HG02678 (cell line): ENCODE data around the gene FXR2.

Experiments
- ATAC-seq: cut with Tn5 transposase; IDR thresholded peaks from one replicate; pipeline ENCODE4 v1.9.1; 2021; ENCODE audit warnings: mild to moderate bottlenecking, moderate library complexity; ENCODE audit not compliant: unreplicated experiment

Gene FXR2

DNA sequence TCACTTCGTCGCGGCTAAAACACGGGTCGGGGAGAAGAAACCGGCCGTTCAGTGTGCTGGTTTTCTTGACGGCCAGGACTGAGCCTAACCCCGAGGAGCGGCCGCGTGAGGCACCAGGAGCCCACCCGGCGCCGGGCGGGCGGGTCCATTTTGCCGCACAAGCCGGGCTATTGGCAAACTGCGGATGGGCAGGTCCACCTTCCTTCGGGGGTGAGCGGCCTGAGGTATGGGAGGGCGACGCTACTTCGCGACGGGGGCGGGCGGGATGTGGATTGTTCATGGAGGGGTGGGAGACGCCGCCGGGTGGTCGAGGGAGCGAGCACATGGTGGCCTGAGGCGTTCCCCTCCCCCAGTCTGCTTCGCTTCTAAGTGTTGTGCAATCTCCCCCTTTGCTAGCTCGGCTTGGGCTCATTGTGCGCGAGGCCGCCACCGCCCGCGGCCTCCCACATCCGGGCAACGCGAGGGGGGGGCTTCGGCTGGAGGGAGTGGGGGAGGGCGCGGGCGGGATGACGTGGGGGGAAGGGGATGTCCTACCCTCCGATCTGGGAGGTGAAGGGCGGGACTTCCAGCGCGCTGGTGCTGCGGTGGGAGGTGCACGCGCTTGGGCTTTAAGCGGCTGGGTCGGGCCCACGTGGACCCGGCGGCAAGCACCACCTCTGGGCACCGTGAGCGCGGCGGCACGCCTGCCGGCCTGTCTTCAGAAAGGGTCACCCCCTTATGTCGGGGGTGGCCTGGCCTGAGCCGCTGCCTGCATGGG, 41.2 kb downstream of the FXR2 start:
- ATAC-seq: no peak

GRCh38 chr17:7572588-7573323, 41.9 kb downstream of the FXR2 start:
- peak; percentile 87 for ATAC-seq

DNA sequence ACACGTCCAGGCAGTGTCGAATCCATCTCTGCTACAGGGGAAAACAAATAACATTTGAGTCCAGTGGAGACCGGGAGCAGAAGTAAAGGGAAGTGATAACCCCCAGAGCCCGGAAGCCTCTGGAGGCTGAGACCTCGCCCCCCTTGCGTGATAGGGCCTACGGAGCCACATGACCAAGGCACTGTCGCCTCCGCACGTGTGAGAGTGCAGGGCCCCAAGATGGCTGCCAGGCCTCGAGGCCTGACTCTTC, 42.4 kb downstream of the FXR2 start:
- ATAC-seq: no peak

DNA sequence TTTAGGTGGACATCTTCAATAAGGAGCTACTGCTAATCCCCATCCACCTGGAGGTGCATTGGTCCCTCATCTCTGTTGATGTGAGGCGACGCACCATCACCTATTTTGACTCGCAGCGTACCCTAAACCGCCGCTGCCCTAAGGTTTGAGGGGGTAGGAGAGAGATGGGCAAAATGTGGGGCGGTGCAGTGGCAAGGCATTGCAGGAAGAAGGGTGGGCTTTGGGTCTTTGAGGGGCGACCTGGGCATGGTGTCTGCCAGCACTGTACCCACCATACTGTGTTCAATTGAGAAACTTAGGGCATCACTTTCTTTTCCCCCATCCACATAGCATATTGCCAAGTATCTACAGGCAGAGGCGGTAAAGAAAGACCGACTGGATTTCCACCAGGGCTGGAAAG, 44.3 kb downstream of the FXR2 start:
- no peak for ATAC-seq

- no peak for ATAC-seq
Measured at GRCh38 chr17:7569571-7569970, 45.1 kb downstream of the FXR2 start.

GRCh38 chr17:7563115-7563869, 51.4 kb downstream of the FXR2 start:
- no peak for ATAC-seq

GRCh38 chr17:7562208-7562605, 52.5 kb downstream of the FXR2 start:
- peak; percentile 9 for ATAC-seq

DNA sequence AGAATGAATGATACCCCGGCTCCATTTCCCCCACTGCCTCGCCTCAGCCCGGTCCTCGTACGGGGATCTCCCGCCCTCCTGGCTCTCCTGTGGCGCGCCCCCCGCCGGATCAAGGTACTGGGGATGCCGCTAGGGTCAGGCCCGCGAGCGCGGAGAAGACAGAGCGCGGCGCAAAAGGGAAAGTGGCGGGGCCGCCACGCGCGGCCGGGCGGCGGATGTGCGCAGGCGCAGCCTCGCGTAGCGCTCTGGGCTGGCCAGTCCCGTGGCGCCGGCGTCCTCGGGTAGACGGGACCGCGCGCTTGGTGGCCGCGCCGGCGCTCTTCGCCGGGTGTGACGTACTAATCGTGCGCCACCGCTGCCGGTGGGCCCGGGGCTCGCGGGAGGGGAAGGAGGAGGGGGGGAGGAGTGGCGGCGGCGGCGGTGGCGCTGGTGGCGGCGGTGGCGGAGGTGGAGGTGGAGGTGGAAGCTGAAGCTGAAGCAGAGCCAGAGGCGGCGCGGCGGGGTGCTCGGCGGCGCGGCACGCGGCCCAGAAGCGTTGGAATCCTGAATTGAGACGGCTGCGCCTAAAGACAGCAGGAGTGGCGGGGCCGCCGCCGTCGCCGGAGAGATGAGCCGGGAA, 53.0 kb downstream of the FXR2 start, which contains the start of gene SENP3:
Gene SENP3 (plus strand): TSS at position 331 of the 619 bp plus-strand sequence. CDS start 1,158 bp downstream, outside the sequence.
- ATAC-seq: peak; percentile 63

DNA sequence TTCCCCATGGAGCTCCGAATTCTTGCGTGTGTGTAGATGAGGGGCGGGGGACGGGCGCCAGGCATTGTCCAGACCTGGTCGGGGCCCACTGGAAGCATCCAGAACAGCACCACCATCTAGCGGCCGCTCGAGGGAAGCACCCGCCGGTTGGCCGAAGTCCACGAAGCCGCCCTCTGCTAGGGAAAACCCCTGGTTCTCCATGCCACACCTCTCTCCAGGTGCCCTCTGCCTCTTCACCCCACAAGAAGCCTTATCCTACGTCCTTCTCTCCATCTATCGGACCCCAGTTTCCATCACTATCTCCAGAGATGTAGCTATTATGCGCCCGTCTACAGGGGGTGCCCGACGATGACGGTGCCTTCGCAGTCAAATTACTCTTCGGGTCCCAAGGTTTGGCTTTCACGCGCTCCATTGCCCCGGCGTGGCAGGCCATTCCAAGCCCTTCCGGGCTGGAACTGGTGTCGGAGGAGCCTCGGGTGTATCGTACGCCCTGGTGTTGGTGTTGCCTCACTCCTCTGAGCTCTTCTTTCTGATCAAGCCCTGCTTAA, 53.6 kb downstream of the FXR2 start:
- peak; percentile 46 for ATAC-seq

GRCh38 chr17:7560172-7561027, 54.3 kb downstream of the FXR2 start:
- no peak for ATAC-seq

GRCh38 chr17:7559320-7560171, 55.2 kb downstream of the FXR2 start:
- ATAC-seq: no peak

- ATAC-seq: no peak
Measured at GRCh38 chr17:7558544-7559319, 56.0 kb downstream of the FXR2 start, which contains the start of gene TNFSF13. TNFSF13 (plus strand) TSS chr17:7558750; CDS start chr17:7559040, 290 bp downstream.

- ATAC-seq: peak; percentile 27
Measured at GRCh38 chr17:7557775-7558543, 56.7 kb downstream of the FXR2 start.

DNA sequence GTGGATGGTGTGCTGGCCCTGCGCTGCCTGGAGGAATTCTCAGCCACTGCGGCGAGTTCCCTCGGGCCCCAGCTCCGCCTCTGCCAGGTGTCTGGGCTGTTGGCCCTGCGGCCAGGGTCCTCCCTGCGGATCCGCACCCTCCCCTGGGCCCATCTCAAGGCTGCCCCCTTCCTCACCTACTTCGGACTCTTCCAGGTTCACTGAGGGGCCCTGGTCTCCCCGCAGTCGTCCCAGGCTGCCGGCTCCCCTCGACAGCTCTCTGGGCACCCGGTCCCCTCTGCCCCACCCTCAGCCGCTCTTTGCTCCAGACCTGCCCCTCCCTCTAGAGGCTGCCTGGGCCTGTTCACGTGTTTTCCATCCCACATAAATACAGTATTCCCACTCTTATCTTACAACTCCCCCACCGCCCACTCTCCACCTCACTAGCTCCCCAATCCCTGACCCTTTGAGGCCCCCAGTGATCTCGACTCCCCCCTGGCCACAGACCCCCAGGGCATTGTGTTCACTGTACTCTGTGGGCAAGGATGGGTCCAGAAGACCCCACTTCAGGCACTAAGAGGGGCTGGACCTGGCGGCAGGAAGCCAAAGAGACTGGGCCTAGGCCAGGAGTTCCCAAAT, 57.4 kb downstream of the FXR2 start:
- no peak for ATAC-seq

DNA sequence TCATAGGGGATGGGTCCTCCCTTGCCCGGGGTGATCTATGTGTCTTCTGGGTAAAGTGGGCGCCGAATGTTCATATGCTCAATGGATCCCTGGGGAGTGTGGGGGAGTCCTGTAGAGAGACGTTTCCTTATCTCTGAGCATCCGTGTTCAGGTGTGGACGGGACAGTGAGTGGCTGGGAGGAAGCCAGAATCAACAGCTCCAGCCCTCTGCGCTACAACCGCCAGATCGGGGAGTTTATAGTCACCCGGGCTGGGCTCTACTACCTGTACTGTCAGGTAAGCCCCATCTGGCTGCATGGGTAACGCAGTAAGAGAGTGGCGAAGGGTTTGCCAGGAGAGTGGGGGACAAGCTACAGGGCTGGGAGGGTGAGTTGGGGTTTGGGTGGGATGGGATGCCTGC, 58.1 kb downstream of the FXR2 start:
- ATAC-seq: no peak

GRCh38 chr17:7555320-7555948, 59.3 kb downstream of the FXR2 start:
- ATAC-seq: no peak

- no peak for ATAC-seq
Measured at GRCh38 chr17:7553356-7553755, 61.3 kb downstream of the FXR2 start.
